K562 (cell line): ENCODE data around the gene ELOF1. TPM values are rescaled to one million over a fixed set of nuclear protein-coding genes. Genes with fewer than 3 reads are reported as not detected.
A peak's percentile ranks its signal among the peaks of the same experiment; 100 is the strongest.

Experiments
- ATAC-seq: fragments of 200-7000 bp; cut with Tn5 transposase; 3 replicates; pipeline ENCODE4 v1.9.1; 2020; ENCODE audit warnings: moderate library complexity
- BruUV-seq: library from RNA; stranded (reverse); fragments of 400-500 nt; replicated peaks from 2 replicates; lab custom pipeline; 2021; lab: Mats Ljungman, UMichigan
- CTCF ChIA-PET: fragments of 300-600 bp; formaldehyde crosslinking; extraction: SDS; loops from one replicate; lab custom pipeline; 2021; ENCODE audit warnings: low intra/inter-chr PET ratio; lab: Yijun Ruan, JAX
- POLR2A ChIA-PET: fragments of 300-600, 350-650 bp; sonication (Branson Sonifier 250); formaldehyde crosslinking; extraction: SDS; loops from one replicate; lab custom pipeline; 2021; ENCODE audit warnings: antibody characterized with exemption, inconsistent platforms; lab: Yijun Ruan, JAX
- DNase-seq, 4 experiments: peaks; one replicate each; pipeline versions ENCODE4 v3.0.0 to v3.0.0-alpha.2; 2011 to 2018; ENCODE audit warnings: low spot score in 3 of 4, mixed read lengths in 3 of 4; ENCODE audit errors: extremely low read depth in 1 of 4
- FAIRE-seq: peaks from 2 replicates; lab custom pipeline; 2011; peaks lifted over from hg19 to GRCh38; lab: Jason Lieb, UNC
- H2AFZ ChIP-seq: 2 replicates; pipeline ENCODE4 v1.6.0; 2011; ENCODE audit warnings: low read depth, low read length, control low read depth, inconsistent platforms
- H3K27ac ChIP-seq: fragments of 200-600 bp; 3 replicates; pipeline ENCODE4 v1.8.0; 2011; ENCODE audit warnings: low read depth, mild to moderate bottlenecking, control low read depth, inconsistent platforms, low read length, moderate library complexity, mixed read lengths; ENCODE audit errors: extremely low read depth
- H3K27me3 ChIP-seq, 2 experiments: fragments of 300-600 bp in 1 of 2; 2 replicates in 1 of 2; 3 replicates in 1 of 2; pipeline versions ENCODE4 v1.6.0 to v1.8.0; 2011; ENCODE audit warnings: inconsistent platforms in 2 of 2, low read length in 2 of 2, mild to moderate bottlenecking in 1 of 2, mixed read lengths in 1 of 2, moderate library complexity in 1 of 2; ENCODE audit not compliant: control insufficient read depth in 2 of 2, insufficient read depth in 2 of 2
- H3K36me3 ChIP-seq: fragments of 300-600 bp; 3 replicates; pipeline ENCODE4 v1.8.0; 2011; ENCODE audit warnings: mild to moderate bottlenecking, low read length, inconsistent platforms; ENCODE audit not compliant: control insufficient read depth, insufficient read depth
- H3K4me1 ChIP-seq, 2 experiments: fragments of 200-600 bp in 1 of 2; replicated peaks in 1 of 2; 2 replicates in 1 of 2; 3 replicates in 1 of 2; pipeline versions ENCODE4 v1.5.1 to v1.8.0; 2011; ENCODE audit warnings: inconsistent platforms in 2 of 2, low read length in 2 of 2, mild to moderate bottlenecking in 1 of 2, mixed read lengths in 1 of 2, moderate library complexity in 1 of 2; ENCODE audit not compliant: control insufficient read depth in 2 of 2, insufficient read depth in 2 of 2
- H3K4me2 ChIP-seq: 2 replicates; pipeline ENCODE4 v1.6.1; 2011; ENCODE audit warnings: low read length, control low read depth, inconsistent platforms, mixed read lengths; ENCODE audit not compliant: insufficient read depth
- H3K4me3 ChIP-seq: fragments of 200-600 bp; sonication (generic), shearing (Covaris generic); 2 replicates; pipeline ENCODE4 v1.5.1; 2016; ENCODE audit warnings: control low read depth, inconsistent platforms
- H3K79me2 ChIP-seq: fragments of 200-600 bp; 3 replicates; pipeline ENCODE4 v1.8.0; 2011; ENCODE audit warnings: low read length, inconsistent platforms; ENCODE audit not compliant: control insufficient read depth, insufficient read depth
- H3K9ac ChIP-seq, 2 experiments: 2 replicates each; pipeline versions ENCODE4 v1.6.0 to v1.6.1; 2011; ENCODE audit warnings: low read depth in 2 of 2, low read length in 2 of 2, control low read depth in 1 of 2, inconsistent platforms in 1 of 2, mild to moderate bottlenecking in 1 of 2, mixed read lengths in 1 of 2; ENCODE audit not compliant: insufficient read depth in 1 of 2
- H3K9me1 ChIP-seq: one replicate; pipeline ENCODE4 v1.6.0; 2011; ENCODE audit warnings: inconsistent platforms, mild to moderate bottlenecking, low read length, moderate library complexity; ENCODE audit not compliant: control insufficient read depth, insufficient read depth
- H3K9me3 ChIP-seq: replicated peaks from 2 replicates; pipeline ENCODE4 v1.5.1; 2011; ENCODE audit warnings: low read depth, low read length, inconsistent platforms; ENCODE audit not compliant: control insufficient read depth, insufficient read depth
- H4K20me1 ChIP-seq: replicated peaks from 2 replicates; pipeline ENCODE4 v1.6.1; 2011; ENCODE audit warnings: low read length, inconsistent platforms, mixed read lengths; ENCODE audit not compliant: control insufficient read depth, insufficient read depth
- CBFB ChIP-seq: sonication (generic); formaldehyde crosslinking; IDR thresholded peaks from 2 replicates; pipeline ENCODE4 v1.4.0; 2020; ENCODE audit warnings: mild to moderate bottlenecking, missing genetic modification reagents
- DDX20 ChIP-seq: fragments of 450-650 bp; IDR thresholded peaks from 2 replicates; pipeline ENCODE4 v1.6.1; 2016; ENCODE audit warnings: missing genetic modification characterization, low read depth, mild to moderate bottlenecking, missing compliant biosample characterization, moderate library complexity
- EWSR1 ChIP-seq: fragments of 450-650 bp; IDR thresholded peaks from 2 replicates; pipeline ENCODE4 v1.6.1; 2018; ENCODE audit warnings: borderline replicate concordance, mild to moderate bottlenecking, low read depth, moderate library complexity; ENCODE audit not compliant: partially characterized antibody
- NEUROD1 ChIP-seq: fragments of 150-350 bp; IDR thresholded peaks from 2 replicates; pipeline ENCODE4 v1.6.1; 2014; ENCODE audit warnings: borderline replicate concordance, low read length, low read depth; ENCODE audit not compliant: partially characterized antibody
- NFATC3 ChIP-seq: fragments of 450-650 bp; IDR thresholded peaks from 2 replicates; pipeline ENCODE4 v1.6.1; 2017; ENCODE audit warnings: mild to moderate bottlenecking
- TSHZ1 ChIP-seq: fragments of 250-450 bp; sonication (Bioruptor Pico); IDR thresholded peaks from 2 replicates; pipeline ENCODE4 v1.4.0; 2020; ENCODE audit warnings: mild to moderate bottlenecking, moderate library complexity
- ZFX ChIP-seq: sonication (generic); formaldehyde crosslinking; IDR thresholded peaks from 2 replicates; pipeline ENCODE4 v1.8.0; 2022; ENCODE audit warnings: mild to moderate bottlenecking, missing genetic modification reagents, moderate library complexity
- ZNF785 ChIP-seq: fragments of 250-450 bp; sonication (Bioruptor Pico); IDR thresholded peaks from 2 replicates; pipeline ENCODE4 v1.4.0; 2020; ENCODE audit warnings: mild to moderate bottlenecking
- WGBS: fragments of 100-300 bp; shearing (Covaris generic); methylation state at CpG from one replicate; pipeline ENCODE4 v1.1.6; 2016; ENCODE audit warnings: low coverage, mixed read lengths; ENCODE audit not compliant: insufficient coverage; ENCODE audit errors: missing lambda C conversion rate; 5-methylcytosine and 5-hydroxymethylcytosine counted together
- in situ Hi-C: fragments of 300-500 bp; cut with MboI; formaldehyde crosslinking; loops from 4 replicates; pipeline ENCODE4 v1.15.0; 2018; ENCODE audit warnings: inconsistent platforms, mixed read lengths
- intact Hi-C: fragments of 100-400 bp; cut with micrococcal nuclease; formaldehyde crosslinking; loops from 2 replicates; pipeline ENCODE4 v1.14.2; 2022
- polyA plus RNA-seq, 8 experiments: library from polyadenylated mRNA; depleted of rRNA in 4 of 8; stranded (reverse) in 5 of 8; unstranded in 3 of 8; fragments of >200 nt; fragmentation: Nextera tagmentation in 2 of 8; fragmentation: Illumina TruSeq in 1 of 8; extraction: Ambion mirVana in 2 of 8; extraction: Trizol in 1 of 8; gene quantifications; 2 replicates each; pipeline versions ENCODE4 v1.2.1 to v1.2.3, GENCODE V29; 2011 to 2014; ENCODE audit warnings: inconsistent platforms in 1 of 8, missing spikeins in 1 of 8
- total RNA-seq, 7 experiments: library from RNA; depleted of rRNA in 6 of 7; stranded (reverse); fragments of >200 nt in 6 of 7; fragmentation: Illumina TruSeq in 2 of 7; extraction: Trizol in 2 of 7; gene quantifications; 2 replicates each; pipeline versions ENCODE4 v1.2.1 to v1.2.3, GENCODE V29; 2011 to 2021; ENCODE audit warnings: low replicate concordance in 1 of 7

Gene ELOF1
- total and polyA plus RNA-seq, 9 of the 15 experiments (the other 6 are each of a cell fraction or from before 2014, with no cell fraction given): 16.7 to 147 (median 74.2) TPM

- TF ChIP-seq TSHZ1: no peak
- no peak for TF ChIP-seq NFATC3
Observed at GRCh38 chr19:11507370-11508078, 51.5 kb downstream of the ELOF1 start (continued).

- Histone ChIP-seq H3K9me3 (no peaks in the 10 kb centered on the region), H4K20me1 (no peaks in the 10 kb centered on the region), H3K4me3 (no peak overlapping the region), H3K27me3 (no peaks in the 10 kb centered on the region), H3K4me1 (peaks cover 7 to 33% of the 10 kb centered on the region in 2 experiments; a peak in 4 of 5 replicates), H3K9me1 (no peaks in the 10 kb centered on the region), H2AFZ (no peak overlapping the region), H3K27ac (no peak overlapping the region), H3K36me3 (peaks cover 22% of the 10 kb centered on the region; the same call in 2 of the 3 replicates), H3K79me2 (0 out of 3 replicates have a peak, but pooled peaks cover 3% of the 10 kb centered on the region), H3K9ac (peak overlapping the region in 1 of 2 experiments; percentile 47; a peak in 2 of 4 replicates), H3K4me2 (no peak overlapping the region)
- TF ChIP-seq ZFX (CRISPR knock-in tag): no peak
- no peak for TF ChIP-seq NEUROD1
- no peak for TF ChIP-seq ZNF785
- no peak for TF ChIP-seq CBFB (CRISPR knock-in tag)
- TF ChIP-seq EWSR1: no peak
- TF ChIP-seq DDX20 (tag): no peak
- intact Hi-C loops (no loop called here), in situ Hi-C loops (no loop called here)
- WGBS: 81% methylated on average over 6 of the region's 6 CpGs
- ATAC-seq (no peak), FAIRE-seq (no peak), DNase-seq (no peak)
- BruUV-seq: no TSS peak
- ChIA-PET POLR2A (no interaction called here), CTCF (no interaction called here)
Observed at GRCh38 chr19:11506967-11507366, 52.1 kb downstream of the ELOF1 start.
